Measurements from ENCODE around the gene CNTNAP2. TPM values are rescaled to one million over a fixed set of nuclear protein-coding genes. Genes with fewer than 3 reads are reported as not detected.

Gene CNTNAP2
- total RNA-seq, 4 donors from 2014 or later = 0.29 to 0.88 (median 0.33) TPM; not detected in 1

GRCh38 chr7:147305827-147306226, 1189.2 kb downstream of the CNTNAP2 start:
- no peak for TF ChIP-seq POLR2A (IDR thresholded peaks at IDR 0.05)
- TF ChIP-seq, protein P1, sequence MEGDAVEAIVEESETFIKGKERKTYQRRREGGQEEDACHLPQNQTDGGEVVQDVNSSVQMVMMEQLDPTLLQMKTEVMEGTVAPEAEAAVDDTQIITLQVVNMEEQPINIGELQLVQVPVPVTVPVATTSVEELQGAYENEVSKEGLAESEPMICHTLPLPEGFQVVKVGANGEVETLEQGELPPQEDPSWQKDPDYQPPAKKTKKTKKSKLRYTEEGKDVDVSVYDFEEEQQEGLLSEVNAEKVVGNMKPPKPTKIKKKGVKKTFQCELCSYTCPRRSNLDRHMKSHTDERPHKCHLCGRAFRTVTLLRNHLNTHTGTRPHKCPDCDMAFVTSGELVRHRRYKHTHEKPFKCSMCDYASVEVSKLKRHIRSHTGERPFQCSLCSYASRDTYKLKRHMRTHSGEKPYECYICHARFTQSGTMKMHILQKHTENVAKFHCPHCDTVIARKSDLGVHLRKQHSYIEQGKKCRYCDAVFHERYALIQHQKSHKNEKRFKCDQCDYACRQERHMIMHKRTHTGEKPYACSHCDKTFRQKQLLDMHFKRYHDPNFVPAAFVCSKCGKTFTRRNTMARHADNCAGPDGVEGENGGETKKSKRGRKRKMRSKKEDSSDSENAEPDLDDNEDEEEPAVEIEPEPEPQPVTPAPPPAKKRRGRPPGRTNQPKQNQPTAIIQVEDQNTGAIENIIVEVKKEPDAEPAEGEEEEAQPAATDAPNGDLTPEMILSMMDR (IDR thresholded peaks at IDR 0.05) = no peak
- DNase-seq = no peak
- Histone ChIP-seq H3K4me1 (no peaks in the 10 kb centered on the region), H3K9me3 (no peaks in the 10 kb centered on the region), H3K27ac (no peak overlapping the region), H3K27me3 (no peaks in the 10 kb centered on the region), H3K4me3 (replicated peaks in 1 of 3) (no peak overlapping the region), H3K36me3 (no peaks in the 10 kb centered on the region)
- whole genome bisulfite sequencing, 2 donors = 91 to 92% methylated on average over 2 of the region's 2 CpGs
- intact Hi-C loops (cut with DNase I) = no loop called here

- intact Hi-C loops (cut with DNase I) = no loop called here
- no peak for DNase-seq
- H3K27me3 ChIP-seq = no peaks in the 10 kb centered on the region
Observed at GRCh38 chr7:147308539-147308938, 1191.9 kb downstream of the CNTNAP2 start.

DNA sequence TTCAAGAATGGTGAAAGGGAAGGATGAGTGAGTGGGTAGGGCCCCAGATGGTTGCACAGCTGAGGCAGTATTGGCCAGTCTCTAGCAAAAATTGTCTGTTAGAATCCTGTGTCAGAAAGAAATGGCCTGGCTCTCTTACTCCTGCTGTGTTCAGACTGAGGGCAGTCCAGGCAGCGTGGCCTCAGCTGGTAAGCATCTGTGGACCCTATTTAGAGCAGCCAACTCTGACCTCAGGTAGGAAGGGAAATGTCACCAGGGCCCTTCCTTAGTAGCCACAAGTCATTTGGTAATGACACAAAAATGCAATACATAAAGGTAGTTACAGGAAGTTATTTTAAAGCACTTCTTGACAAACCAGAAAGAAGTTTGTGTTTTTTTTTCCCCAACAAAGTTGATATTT, 1194.7 kb downstream of the CNTNAP2 start:
- H3K4me1 ChIP-seq = no peaks in the 10 kb centered on the region

More at GRCh38 chr7:147308539-147308938, 1191.9 kb downstream of the CNTNAP2 start:
- Histone ChIP-seq H3K27ac (no peak overlapping the region), H3K9me3 (no peaks in the 10 kb centered on the region), H3K4me3 (replicated peaks in 1 of 3) (no peak overlapping the region), H3K4me1 (no peaks in the 10 kb centered on the region), H3K36me3 (no peaks in the 10 kb centered on the region)
- WGBS, 2 donors = 66% methylated on average over 5 of the region's 5 CpGs
- TF ChIP-seq POLR2A (IDR thresholded peaks at IDR 0.05) = no peak
- TF ChIP-seq, protein P1 (IDR thresholded peaks at IDR 0.05) = no peak

GRCh38 chr7:147321504-147321903, 1204.9 kb downstream of the CNTNAP2 start:
- no peaks in the 10 kb centered on the region for H3K9me3 ChIP-seq
- no peaks in the 10 kb centered on the region for H3K4me1 ChIP-seq
- no peaks in the 10 kb centered on the region for H3K27me3 ChIP-seq
- H3K27ac ChIP-seq = no peak overlapping the region
- H3K4me3 ChIP-seq (replicated peaks in 1 of 3) = no peak overlapping the region
- intact Hi-C loops (cut with DNase I) = no loop called here
- WGBS, 2 donors = 98 to 100% methylated on average over 2 of the region's 2 CpGs
- H3K36me3 ChIP-seq = no peaks in the 10 kb centered on the region
- TF ChIP-seq, protein P1 (IDR thresholded peaks at IDR 0.05) = no peak
- TF ChIP-seq POLR2A (IDR thresholded peaks at IDR 0.05) = no peak
- DNase-seq = no peak

More for the DNA sequence above, 1194.7 kb downstream of the CNTNAP2 start:
- H3K36me3 ChIP-seq = no peaks in the 10 kb centered on the region
- TF ChIP-seq, protein P1 (IDR thresholded peaks at IDR 0.05) = no peak
- TF ChIP-seq POLR2A (IDR thresholded peaks at IDR 0.05) = no peak
- no peak overlapping the region for H3K4me3 ChIP-seq (replicated peaks in 1 of 3)
- no peak for DNase-seq
- WGBS, 2 donors = 63 to 86% methylated on average over 1 of the region's 1 CpG
- intact Hi-C loops (cut with DNase I) = no loop called here
- no peak overlapping the region for H3K27ac ChIP-seq
- no peaks in the 10 kb centered on the region for H3K9me3 ChIP-seq
- H3K27me3 ChIP-seq = no peaks in the 10 kb centered on the region

DNA sequence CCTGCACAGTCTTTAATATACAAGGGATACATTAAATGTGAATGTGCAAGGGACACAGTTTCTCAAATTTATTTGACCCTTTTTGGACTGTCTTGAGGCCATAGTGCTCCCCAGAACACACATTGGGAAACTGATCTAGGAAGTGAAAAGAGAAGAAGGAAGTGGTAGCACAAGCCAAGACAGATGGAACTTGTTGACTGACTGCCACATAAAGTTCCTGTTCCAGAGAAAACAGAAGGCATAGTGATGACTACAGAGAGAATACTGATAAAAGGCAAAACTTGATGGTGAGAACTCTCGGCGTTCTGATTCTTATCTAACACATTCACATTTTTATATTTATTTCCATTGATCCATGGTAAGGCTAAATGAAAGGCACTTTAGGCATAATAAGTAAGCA, 1216.4 kb downstream of the CNTNAP2 start:
- TF ChIP-seq POLR2A (IDR thresholded peaks at IDR 0.05) = no peak
- TF ChIP-seq, protein P1 (IDR thresholded peaks at IDR 0.05) = no peak
- WGBS, 2 donors = 54 to 57% methylated on average over 2 of the region's 2 CpGs
- intact Hi-C loops (cut with DNase I) = no loop called here
- Histone ChIP-seq H3K27me3 (no peaks in the 10 kb centered on the region), H3K4me1 (no peaks in the 10 kb centered on the region), H3K36me3 (no peaks in the 10 kb centered on the region), H3K9me3 (no peaks in the 10 kb centered on the region), H3K27ac (no peak overlapping the region), H3K4me3 (replicated peaks in 1 of 3) (no peak overlapping the region)
- DNase-seq = no peak
